K562 (cell line): ENCODE data around the gene LRRC74B. TPM values are rescaled to one million over a fixed set of nuclear protein-coding genes. Genes with fewer than 3 reads are reported as not detected.

Experiments used
- BHLHE40 ChIP-seq: IDR thresholded peaks from 2 replicates; pipeline ENCODE4 v1.6.1; 2011; ENCODE audit warnings: low read length, improper control_type of control experiment
- CEBPB ChIP-seq: fragments of 450-650 bp; IDR thresholded peaks from 2 replicates; pipeline ENCODE4 v1.6.1; 2016; ENCODE audit warnings: missing genetic modification characterization, missing compliant biosample characterization
- COPS2 ChIP-seq: fragments of 450-650 bp; conservative IDR thresholded peaks from 2 replicates; pipeline ENCODE4 v1.6.1; 2016; ENCODE audit warnings: mild to moderate bottlenecking, moderate library complexity
- ELF4 ChIP-seq: fragments of 450-650 bp; formaldehyde crosslinking; IDR thresholded peaks from 2 replicates; pipeline ENCODE4 v1.4.0; 2022; ENCODE audit warnings: missing genetic modification characterization
- GMEB1 ChIP-seq: fragments of 250-450 bp; sonication (Bioruptor Pico); IDR thresholded peaks from 2 replicates; pipeline ENCODE4 v1.4.0; 2020; ENCODE audit warnings: mild to moderate bottlenecking
- HMGXB4 ChIP-seq: sonication (generic); formaldehyde crosslinking; IDR thresholded peaks from 2 replicates; pipeline ENCODE4 v1.8.1; 2023; ENCODE audit warnings: mild to moderate bottlenecking, missing genetic modification reagents
- IFI16 ChIP-seq: fragments of 250-450 bp; sonication (Bioruptor Pico); IDR thresholded peaks from 2 replicates; pipeline ENCODE4 v2.1.2; 2022; ENCODE audit warnings: mild to moderate bottlenecking, inconsistent platforms
- MITF ChIP-seq: IDR thresholded peaks from 2 replicates; pipeline ENCODE4 v1.6.1; 2014; ENCODE audit warnings: antibody characterized with exemption
- NFIC ChIP-seq: fragments of 450-650 bp; IDR thresholded peaks from 2 replicates; pipeline ENCODE4 v1.6.1; 2017; ENCODE audit warnings: mild to moderate bottlenecking, inconsistent platforms
- NFIX ChIP-seq: fragments of 250-450 bp; sonication (Bioruptor Pico); IDR thresholded peaks from 2 replicates; pipeline ENCODE4 v1.4.0; 2020; ENCODE audit warnings: low read depth, mild to moderate bottlenecking, moderate library complexity
- NR2F6 ChIP-seq: fragments of 450-650 bp; formaldehyde crosslinking; IDR thresholded peaks from 2 replicates; pipeline ENCODE4 v1.4.0; 2020; ENCODE audit warnings: mild to moderate bottlenecking
- NR3C1 ChIP-seq: sonication (generic); formaldehyde crosslinking; IDR thresholded peaks from 2 replicates; pipeline ENCODE4 v1.8.1; 2022; ENCODE audit warnings: missing genetic modification reagents
- TBL1XR1 ChIP-seq, 2 experiments: IDR thresholded peaks; 2 replicates each; pipeline ENCODE4 v1.6.1; 2012; ENCODE audit warnings: improper control_type of control experiment in 2 of 2, low read length in 2 of 2, mild to moderate bottlenecking in 1 of 2
- ZBTB9 ChIP-seq: fragments of 450-650 bp; formaldehyde crosslinking; IDR thresholded peaks from 2 replicates; pipeline ENCODE4 v1.4.0; 2020; ENCODE audit warnings: mild to moderate bottlenecking, moderate library complexity
- ZFP1 ChIP-seq: fragments of 450-650 bp; formaldehyde crosslinking; IDR thresholded peaks from 2 replicates; pipeline ENCODE4 v1.4.0; 2020; ENCODE audit warnings: mild to moderate bottlenecking, mixed read lengths
- ZNF133 ChIP-seq: fragments of 250-450 bp; sonication (Bioruptor Pico); IDR thresholded peaks from 2 replicates; pipeline ENCODE4 v1.4.0; 2020; ENCODE audit warnings: mild to moderate bottlenecking
- ZNF277 ChIP-seq: fragments of 250-450 bp; sonication (Bioruptor Pico); IDR thresholded peaks from 2 replicates; pipeline ENCODE4 v1.8.0; 2022; ENCODE audit warnings: inconsistent platforms, mild to moderate bottlenecking, moderate library complexity, borderline replicate concordance
- ZNF354B ChIP-seq: fragments of 250-450 bp; sonication (Bioruptor Pico); IDR thresholded peaks from 2 replicates; pipeline ENCODE4 v1.4.0; 2020
- ZNF583 ChIP-seq: fragments of 250-450 bp; sonication (Bioruptor Pico); IDR thresholded peaks from 2 replicates; pipeline ENCODE4 v1.4.0; 2020
- ZNF695 ChIP-seq: fragments of 450-650 bp; formaldehyde crosslinking; IDR thresholded peaks from 2 replicates; pipeline ENCODE4 v1.4.0; 2020; ENCODE audit warnings: mild to moderate bottlenecking, moderate library complexity
- ZNF764 ChIP-seq: fragments of 250-450 bp; sonication (Bioruptor Pico); IDR thresholded peaks from 2 replicates; pipeline ENCODE4 v1.4.0; 2020; ENCODE audit warnings: low read depth, mild to moderate bottlenecking, moderate library complexity
- ZNF79 ChIP-seq: fragments of 250-450 bp; sonication (Bioruptor Pico); IDR thresholded peaks from 2 replicates; pipeline ENCODE4 v1.4.0; 2020; ENCODE audit warnings: low read depth, mild to moderate bottlenecking, moderate library complexity
- ZNF830 ChIP-seq: fragments of 250-450 bp; sonication (Bioruptor Pico); IDR thresholded peaks from 2 replicates; pipeline ENCODE4 v1.5.0; 2021; ENCODE audit warnings: mild to moderate bottlenecking
- polyA plus RNA-seq, 8 experiments: library from polyadenylated mRNA; depleted of rRNA in 4 of 8; stranded (reverse) in 5 of 8; unstranded in 3 of 8; fragments of >200 nt; fragmentation: Nextera tagmentation in 2 of 8; fragmentation: Illumina TruSeq in 1 of 8; extraction: Ambion mirVana in 2 of 8; extraction: Trizol in 1 of 8; gene quantifications; 2 replicates each; pipeline versions ENCODE4 v1.2.1 to v1.2.3, GENCODE V29; 2011 to 2014; ENCODE audit warnings: inconsistent platforms in 1 of 8, missing spikeins in 1 of 8
- total RNA-seq, 7 experiments: library from RNA; depleted of rRNA in 6 of 7; stranded (reverse); fragments of >200 nt in 6 of 7; fragmentation: Illumina TruSeq in 2 of 7; extraction: Trizol in 2 of 7; gene quantifications; 2 replicates each; pipeline versions ENCODE4 v1.2.1 to v1.2.3, GENCODE V29; 2011 to 2021; ENCODE audit warnings: low replicate concordance in 1 of 7

The LRRC74B gene
- total and polyA plus RNA-seq, 9 of the 15 experiments (the other 6 are each of a cell fraction or from before 2014, with no cell fraction given) = not detected

GRCh38 chr22:21020802-21021429 lies 24.8 kb upstream of the LRRC74B start (continued):
- no peak for TF ChIP-seq ZNF695 (CRISPR knock-in tag)
- peak; percentile 66 for TF ChIP-seq ELF4 (CRISPR knock-in tag)
- no peak for TF ChIP-seq ZNF354B (CRISPR knock-in tag)
- TF ChIP-seq ZNF764 (CRISPR knock-in tag) = peak; percentile 81
- TF ChIP-seq TBL1XR1 (IDR thresholded peaks at IDR 0.05; ENCODE audit: low read length in 2 of 2) = 0 out of 4 replicates have a peak, but pooled peaks of 1 of the 2 experiments have one; percentile 25
- peak; percentile 57; the same call in 1 of the 2 replicates for TF ChIP-seq ZNF830
- no peak; the same call in 1 of the 2 replicates for TF ChIP-seq BHLHE40
- 0 out of 2 replicates have a peak, but pooled peaks have one; percentile 28 for TF ChIP-seq ZFP1
- no peak for TF ChIP-seq NR3C1 (CRISPR knock-in tag)
- peak; percentile 54; the same call in 1 of the 2 replicates for TF ChIP-seq ZBTB9 (CRISPR knock-in tag)
- TF ChIP-seq COPS2 = no peak
- TF ChIP-seq GMEB1 (CRISPR knock-in tag) = no peak
- peak; percentile 51; the same call in 1 of the 2 replicates for TF ChIP-seq ZNF583 (CRISPR knock-in tag)
- no peak for TF ChIP-seq NFIX (CRISPR knock-in tag)
- no peak for TF ChIP-seq IFI16
- TF ChIP-seq MITF = no peak
- TF ChIP-seq ZNF79 (CRISPR knock-in tag) = no peak
- peak; percentile 56; the same call in 1 of the 2 replicates for TF ChIP-seq CEBPB (tag)
- TF ChIP-seq NR2F6 = 0 out of 2 replicates have a peak, but pooled peaks have one; percentile 15
- TF ChIP-seq ZNF133 (CRISPR knock-in tag) = peak; percentile 57; the same call in 1 of the 2 replicates
- TF ChIP-seq NFIC = no peak
- no peak for TF ChIP-seq ZNF277 (CRISPR knock-in tag)
- 0 out of 2 replicates have a peak, but pooled peaks have one; percentile 52 for TF ChIP-seq HMGXB4
